UCSD-AML1 (cell line): ENCODE measurements around the gene MATN3.
"Not testable (repeated sequence)": the region's sequence is repeated elsewhere in the genome, so short reads cannot be mapped to it uniquely, and the experiment has no call there.

ENCODE experiments used
- DNase-seq: peaks from one replicate; lab custom pipeline; 2025; ENCODE audit not compliant: unreplicated experiment; lab: John Stamatoyannopoulos, UW

MATN3 gene

DNA sequence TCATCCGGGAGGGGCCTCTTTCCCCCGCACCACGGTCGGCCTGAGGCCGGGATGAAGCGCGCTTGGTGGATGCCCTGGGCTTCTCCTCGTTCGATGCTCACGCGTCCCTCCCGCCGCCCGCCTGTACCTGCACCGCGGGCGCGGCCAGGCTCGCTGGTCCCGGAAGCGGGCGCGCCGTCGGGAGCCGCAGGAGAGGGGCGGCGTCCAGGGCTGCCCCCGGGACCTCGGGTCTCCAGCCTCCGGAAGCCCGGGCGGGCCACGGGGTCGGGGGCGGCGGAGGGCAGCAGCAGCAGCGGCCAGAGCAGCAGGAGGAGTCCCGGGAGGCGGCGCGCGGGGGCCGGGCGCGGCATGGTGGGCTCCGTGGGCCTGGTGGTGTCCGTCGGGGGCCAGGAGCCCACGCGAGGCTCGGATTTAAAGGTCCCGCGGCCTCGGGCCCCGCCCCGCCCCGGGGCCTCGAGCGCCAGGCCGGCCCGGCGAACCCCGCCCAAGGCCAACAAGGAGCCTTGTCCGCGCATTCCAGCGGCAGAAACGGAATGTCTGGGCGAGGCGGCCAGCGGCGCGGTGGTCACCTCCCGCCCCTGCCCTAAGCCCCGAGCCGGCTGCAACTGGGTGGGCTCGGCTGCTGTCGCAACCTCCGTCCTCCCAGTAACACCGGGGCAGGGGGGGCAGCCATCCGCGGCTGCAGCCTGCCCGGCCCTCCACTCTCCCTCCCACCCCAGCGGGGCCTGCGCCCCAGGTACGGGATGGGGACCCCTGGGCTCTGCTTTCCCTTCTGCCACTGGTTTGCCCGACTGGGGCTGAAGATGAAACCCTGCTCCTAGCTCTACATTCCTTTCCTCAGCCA, at the start of gene MATN3:
TSS of gene MATN3 (minus strand) at position 387 of the 844 bp plus-strand sequence. CDS start at position 350, 37 bp downstream.
- DNase-seq, result no peak

DNA sequence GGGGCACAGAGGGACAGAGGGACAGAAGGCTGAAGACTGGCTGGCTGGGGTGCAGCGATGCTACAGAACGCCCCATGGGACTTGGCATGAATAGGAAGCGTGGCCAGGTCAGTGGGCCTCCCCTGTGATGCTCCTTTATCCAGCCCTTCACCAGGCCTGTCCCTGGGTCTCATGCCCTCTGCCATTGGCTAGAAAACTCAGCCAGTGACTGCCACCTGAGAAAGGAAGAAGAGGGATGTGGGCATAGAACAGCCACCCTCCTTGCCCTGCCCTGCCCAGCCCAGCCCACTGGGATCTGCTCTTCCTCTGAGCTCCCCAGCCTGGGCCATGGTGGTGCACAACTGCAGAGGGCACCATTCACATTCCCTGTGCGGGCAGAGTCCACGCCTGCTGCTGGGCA, 49.5 kb upstream of the MATN3 start:
- no peak for DNase-seq

DNA sequence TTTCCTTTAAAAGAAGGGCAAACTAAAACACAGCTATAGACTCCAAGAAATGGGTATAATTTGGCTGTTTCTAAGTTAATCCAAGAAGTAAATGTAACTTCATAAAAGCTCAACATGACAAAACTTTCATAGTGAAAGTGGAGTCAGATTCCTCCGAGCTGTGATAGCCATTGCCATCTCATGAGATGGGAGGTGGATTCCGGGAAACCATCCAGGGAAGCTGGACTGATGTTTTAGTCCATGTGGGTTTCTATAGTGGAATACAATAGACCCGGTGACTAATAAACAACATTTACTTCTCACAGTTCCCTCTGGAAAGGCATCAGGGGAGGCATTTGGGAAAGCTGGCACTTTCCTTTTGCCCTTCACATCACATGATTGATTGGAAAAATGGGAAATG, 49.0 kb upstream of the MATN3 start:
- DNase-seq, result no peak

DNA sequence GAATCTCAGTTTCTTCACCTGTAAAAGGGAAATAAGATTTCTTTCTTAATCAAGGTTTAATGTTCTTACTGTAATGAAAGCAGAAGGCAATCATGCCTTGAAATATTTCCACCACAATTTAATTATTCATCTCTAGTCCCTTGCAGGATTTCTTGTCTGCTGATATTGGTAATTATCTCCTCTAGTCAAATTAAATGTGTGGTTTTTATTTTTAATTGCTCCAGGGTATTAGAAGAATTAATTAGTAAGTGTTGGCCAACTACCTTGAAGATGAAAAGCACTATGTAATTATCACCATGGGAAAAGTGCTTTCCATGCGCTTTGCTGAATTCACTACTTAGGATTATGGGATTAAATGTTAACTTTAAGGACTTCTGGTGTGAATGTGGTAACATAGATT, 47.6 kb upstream of the MATN3 start:
- no peak for DNase-seq

- no peak for DNase-seq
These were observed 44.8 kb upstream of the MATN3 start for GRCh38 chr2:20057268-20057667.

DNA sequence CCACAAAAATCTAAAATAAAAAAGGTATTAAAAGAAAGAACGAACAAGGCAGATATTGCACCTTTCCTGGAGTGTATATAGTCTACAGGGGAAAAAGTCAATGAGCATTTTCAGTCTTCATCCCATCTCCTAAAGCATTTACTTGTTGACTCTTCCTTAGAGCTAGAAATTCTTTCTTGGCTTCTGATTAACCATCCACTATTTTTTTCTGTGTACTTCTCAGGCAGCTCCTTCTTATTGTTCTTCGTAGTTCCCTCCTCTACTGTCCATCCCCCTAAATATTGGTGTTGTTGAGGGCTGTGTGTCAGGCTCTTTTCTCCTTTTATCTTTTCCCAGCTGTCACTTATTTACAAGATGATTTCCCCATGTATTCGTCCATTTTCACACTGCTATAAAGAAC, 42.5 kb upstream of the MATN3 start:
- DNase-seq, result no peak

- DNase-seq, result no peak
These were observed 41.7 kb upstream of the MATN3 start for GRCh38 chr2:20054119-20054518.

DNA sequence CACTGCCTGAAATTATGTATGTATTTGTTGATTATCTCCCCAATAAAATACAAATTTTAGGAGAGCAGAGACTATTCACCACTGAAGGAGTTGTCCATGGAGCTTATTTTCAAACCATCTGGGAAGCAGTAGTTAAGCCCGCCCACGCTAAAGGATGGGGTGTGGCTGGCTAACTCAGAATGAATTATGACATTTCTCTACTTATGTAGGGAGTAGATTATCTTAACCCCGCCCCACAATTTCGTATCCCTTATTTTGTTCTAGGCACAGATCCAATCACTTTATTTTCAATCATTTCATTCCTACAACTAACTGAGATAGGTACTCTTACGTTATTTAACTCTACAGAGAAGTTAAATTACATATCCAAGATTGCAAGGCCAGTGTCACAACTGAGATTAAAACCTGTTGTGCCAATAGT, 40.4 kb upstream of the MATN3 start:
- no peak for DNase-seq

- no peak for DNase-seq
These were observed 39.9 kb upstream of the MATN3 start for GRCh38 chr2:20052229-20052851.

DNA sequence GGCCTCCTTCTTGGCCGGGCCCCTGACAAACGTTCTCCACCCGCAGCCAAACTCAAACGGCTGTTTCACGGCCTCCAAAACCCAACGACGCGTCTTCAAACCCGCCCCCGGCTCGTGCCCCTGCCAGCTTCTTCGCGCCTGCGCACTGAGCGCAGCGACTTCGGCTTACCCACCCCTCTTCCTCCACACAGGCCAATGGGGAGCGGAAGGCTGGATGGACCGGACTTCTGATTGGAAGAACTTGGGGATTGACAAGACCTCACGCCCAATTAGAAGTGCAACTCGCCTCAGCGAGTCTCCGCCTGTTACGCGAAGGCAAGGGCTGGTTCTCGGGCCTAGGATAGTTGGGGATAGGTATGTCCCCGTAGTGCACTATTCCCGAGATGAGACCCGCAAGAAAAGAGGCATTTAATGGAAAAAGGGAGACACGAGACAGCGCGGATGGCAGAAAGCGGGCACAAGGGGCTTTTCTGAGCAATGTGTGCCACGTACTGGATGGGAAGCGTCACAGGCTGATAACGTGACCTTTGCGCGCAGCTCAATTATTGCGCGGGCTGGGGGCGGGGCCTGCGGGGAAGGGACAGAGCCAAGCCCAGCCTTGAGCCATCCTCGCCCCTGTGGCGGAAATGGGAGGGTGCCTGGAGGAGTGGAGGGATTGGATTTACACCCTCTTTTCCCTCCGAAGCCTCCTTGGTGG, 39.2 kb upstream of the MATN3 start, which contains the start of gene LAPTM4A:
TSS of gene LAPTM4A (minus strand) at position 97 of the 697 bp plus-strand sequence. CDS start 108 bp downstream, outside the sequence.
- peak; percentile 97 for DNase-seq

DNA sequence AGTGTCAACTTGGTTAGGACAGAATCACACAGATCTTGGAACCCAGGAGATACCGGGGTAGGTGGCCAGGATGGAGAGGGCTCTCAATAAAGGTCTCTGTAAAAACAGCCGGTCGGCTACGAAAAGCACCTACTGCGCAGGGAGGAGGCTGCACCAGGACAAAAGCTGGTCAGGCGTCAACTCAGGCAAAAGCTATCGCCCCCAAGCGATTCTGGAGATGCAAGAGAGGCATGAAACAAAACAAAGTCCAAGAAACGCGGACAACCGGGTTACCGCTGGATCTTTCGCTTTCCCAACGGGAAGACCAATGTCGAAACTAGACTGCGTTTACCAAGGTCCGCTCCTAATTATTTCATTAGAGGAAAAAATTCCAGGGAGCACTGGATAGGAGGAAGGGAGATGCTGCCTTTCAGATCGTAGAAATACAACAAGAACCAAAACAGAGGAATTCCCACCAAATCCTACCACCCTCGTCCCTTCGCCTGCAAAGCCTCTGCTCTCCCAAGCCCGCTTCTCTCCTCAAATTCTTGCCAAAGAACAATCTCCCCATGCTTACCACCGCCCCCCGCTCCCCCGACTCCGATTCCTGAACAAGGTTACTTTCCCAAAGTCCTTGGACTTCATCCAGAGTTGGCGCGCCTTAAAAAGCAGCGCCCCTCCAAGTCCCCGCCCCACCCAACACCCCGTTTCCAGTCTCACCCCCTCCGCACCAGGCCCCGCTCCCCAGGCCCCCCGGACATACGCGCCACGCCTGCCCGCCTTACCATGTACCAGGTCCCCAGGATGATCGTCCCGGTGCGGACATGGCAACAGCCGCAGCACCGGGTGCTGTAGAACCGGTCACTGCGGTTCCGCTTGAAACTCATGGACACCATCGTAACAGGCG, 38.4 kb upstream of the MATN3 start:
- DNase-seq, result peak; percentile 50

- DNase-seq, result peak; percentile 34
These were observed 37.7 kb upstream of the MATN3 start for GRCh38 chr2:20050104-20050645.

DNA sequence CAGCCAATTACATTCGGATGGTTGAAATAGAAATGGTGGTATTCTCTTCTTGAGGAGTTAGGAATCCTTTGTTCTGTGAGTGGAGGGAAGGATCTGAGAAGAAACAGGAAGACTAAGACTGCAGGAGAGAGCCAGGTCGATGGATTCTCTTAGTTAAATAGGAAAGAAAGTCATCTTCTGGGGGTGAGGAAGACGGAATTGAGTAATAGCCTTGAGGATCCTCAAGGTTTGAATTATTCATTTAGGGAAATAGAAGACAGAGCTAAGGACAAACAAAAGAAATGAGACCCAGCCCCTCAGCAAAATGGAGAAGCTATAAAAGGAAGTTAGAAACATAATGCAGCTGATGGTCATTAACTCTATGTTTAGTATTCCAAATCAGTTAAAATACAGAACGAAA, 37.2 kb upstream of the MATN3 start:
- DNase-seq, result no peak

DNA sequence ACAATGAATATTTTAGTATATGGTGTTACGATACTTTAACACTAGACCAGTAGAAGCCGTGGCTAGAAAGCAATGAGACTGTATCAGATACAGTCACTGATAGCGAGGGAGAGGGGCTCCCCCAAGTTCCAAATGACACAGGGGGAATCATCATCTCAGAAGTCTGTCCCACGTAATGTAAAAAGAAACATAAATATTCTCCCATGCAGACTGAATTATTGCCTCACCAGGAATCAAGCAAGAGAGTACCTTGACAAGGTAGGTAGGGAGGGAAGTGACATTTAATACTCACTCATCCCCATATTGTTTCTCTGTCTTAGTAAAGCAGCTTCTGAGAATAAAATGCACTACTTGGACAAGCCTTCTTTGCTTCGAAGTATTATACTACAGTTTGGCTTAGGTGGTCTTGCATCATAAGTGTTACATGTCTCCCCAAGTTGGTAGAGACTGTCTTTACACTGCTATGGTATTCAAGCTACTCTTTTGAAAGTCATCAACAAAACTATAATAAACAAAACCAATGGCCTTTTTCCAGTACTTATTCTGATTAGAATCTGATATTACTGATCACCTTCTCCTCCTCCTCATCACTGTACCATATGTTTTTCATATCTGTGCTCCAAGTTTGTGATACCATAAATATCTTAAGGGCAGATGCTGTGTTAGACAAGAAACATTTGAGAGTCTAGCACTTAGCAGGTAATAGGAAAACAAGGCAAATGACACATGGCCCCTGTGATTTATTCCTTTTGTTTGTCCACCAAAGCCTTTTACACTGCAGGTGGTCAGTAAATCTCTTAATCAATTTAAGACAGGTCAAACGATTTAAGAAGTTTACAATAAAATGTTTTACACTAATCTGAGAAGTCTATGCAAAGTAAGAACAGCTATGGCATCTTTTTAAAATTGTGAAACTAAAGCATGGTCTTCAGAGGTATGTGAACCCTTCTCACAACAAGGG, 36.3 kb upstream of the MATN3 start:
- DNase-seq, result no peak

DNA sequence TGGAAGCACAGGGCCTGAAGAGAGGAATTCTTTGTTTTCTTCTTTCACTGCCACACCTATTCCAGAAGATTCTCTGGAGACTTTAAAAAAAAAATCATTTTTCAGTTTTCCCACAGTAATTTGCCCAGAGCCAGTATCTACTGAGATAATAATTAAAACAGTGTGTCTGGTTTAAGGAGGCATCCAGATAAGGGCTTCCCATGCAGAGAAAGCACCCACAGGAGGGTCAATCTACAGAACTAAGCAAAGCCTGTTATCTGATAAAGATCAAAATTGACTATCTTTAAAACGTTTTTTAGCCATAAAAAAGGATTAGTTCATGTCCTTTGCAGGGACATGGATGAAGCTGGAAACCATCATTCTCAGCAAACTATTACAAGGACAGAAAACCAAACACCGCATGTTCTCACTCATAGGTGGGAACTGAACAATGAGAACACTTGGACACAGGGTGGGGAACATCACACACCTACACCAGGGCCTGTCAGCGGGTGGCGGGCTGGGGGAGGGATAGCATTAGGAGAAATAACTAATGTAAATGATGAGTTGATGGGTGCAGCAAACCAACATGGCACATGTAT, 33.3 kb upstream of the MATN3 start:
- DNase-seq, result not testable (repeated sequence)

DNA sequence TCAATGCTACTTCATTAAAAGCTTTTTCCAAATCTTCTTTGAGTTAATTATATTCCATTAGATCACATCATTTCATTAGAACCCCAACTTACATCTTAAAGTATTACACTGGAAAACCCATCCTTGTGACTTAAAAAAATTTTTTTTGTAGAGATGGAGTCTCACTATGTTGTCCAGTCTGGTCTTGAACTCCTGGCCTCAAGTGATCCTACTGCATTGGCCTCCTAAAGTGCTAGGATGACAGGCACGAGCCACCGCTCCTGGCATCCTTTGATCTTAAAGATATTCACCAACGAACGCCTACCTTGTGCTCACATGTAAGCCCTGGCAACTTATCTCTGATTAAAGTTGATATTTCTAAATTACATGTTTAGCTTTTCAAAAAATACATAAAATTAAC, 32.3 kb upstream of the MATN3 start:
- no peak for DNase-seq

DNA sequence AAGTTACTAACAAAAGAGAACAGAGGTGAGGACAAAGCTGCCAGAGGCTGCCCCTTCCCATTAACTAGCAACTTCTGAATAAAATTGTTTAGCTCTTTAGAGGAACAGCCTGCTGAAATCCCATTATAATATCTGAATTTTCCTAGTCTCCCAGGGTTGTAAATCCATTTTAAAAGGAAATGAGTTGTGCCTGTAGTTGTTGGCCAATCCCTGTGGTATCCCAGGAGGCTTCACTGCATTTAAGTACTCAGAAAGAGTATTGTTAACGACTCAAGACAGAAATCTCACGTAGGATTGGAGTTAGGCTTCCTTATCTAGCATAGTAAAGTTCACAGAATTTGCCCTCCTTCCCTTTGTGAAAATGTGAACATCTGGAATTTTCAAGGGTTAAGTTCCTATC, 30.1 kb upstream of the MATN3 start:
- DNase-seq, result no peak

GRCh38 chr2:20040489-20041172, 28.2 kb upstream of the MATN3 start:
- no peak for DNase-seq
